Lung (tissue), 12 donors: ENCODE measurements around the gene IFNLR1. TPM values are rescaled to one million over a fixed set of nuclear protein-coding genes. Genes with fewer than 3 reads are reported as not detected.
A peak's percentile ranks its signal among the peaks of the same experiment; 100 is the strongest.

Experiments used
- ATAC-seq: fragments of 200-7000 bp; cut with Tn5 transposase; one replicate; pipeline ENCODE4 v1.9.1; 2020; ENCODE audit warnings: moderate number of reproducible peaks; ENCODE audit not compliant: insufficient read depth, low FRiP score
- DNase-seq, 3 donors: peaks; one replicate each; pipeline ENCODE4 v3.0.0-alpha.2; 2013 to 2017
- H3K27ac ChIP-seq, 2 donors: one replicate each; pipeline ENCODE4 v1.5.1; 2013; ENCODE audit warnings: mild to moderate bottlenecking in 2 of 2, moderate library complexity in 2 of 2, control low read depth in 1 of 2, inconsistent platforms in 1 of 2, low read depth in 1 of 2, low read length in 1 of 2
- H3K27me3 ChIP-seq, 3 donors: one replicate each; pipeline ENCODE4 v1.5.1; 2013; ENCODE audit warnings: low read length in 2 of 3; ENCODE audit not compliant: control insufficient read depth in 3 of 3, insufficient read depth in 3 of 3
- H3K36me3 ChIP-seq, 4 donors: one replicate each; pipeline ENCODE4 v1.5.1; 2013; ENCODE audit warnings: low read length in 4 of 4, mild to moderate bottlenecking in 1 of 4, moderate library complexity in 1 of 4; ENCODE audit not compliant: control insufficient read depth in 4 of 4, insufficient read depth in 4 of 4
- H3K4me1 ChIP-seq, 5 donors: one replicate each; pipeline ENCODE4 v1.5.1; 2013; ENCODE audit warnings: low read length in 5 of 5, mild to moderate bottlenecking in 2 of 5, moderate library complexity in 1 of 5; ENCODE audit not compliant: control insufficient read depth in 5 of 5, insufficient read depth in 5 of 5
- H3K4me3 ChIP-seq: one replicate; pipeline ENCODE4 v1.5.1; 2013; ENCODE audit warnings: mild to moderate bottlenecking, control low read depth, moderate library complexity
- H3K9ac ChIP-seq, 2 donors: one replicate each; pipeline ENCODE4 v1.5.1; 2013; ENCODE audit warnings: low read length in 2 of 2, control low read depth in 1 of 2; ENCODE audit not compliant: insufficient read depth in 1 of 2
- H3K9me3 ChIP-seq, 4 donors: one replicate each; pipeline ENCODE4 v1.5.1; 2013; ENCODE audit warnings: low read length in 3 of 4, mild to moderate bottlenecking in 1 of 4, moderate library complexity in 1 of 4; ENCODE audit not compliant: control insufficient read depth in 4 of 4, insufficient read depth in 3 of 4
- WGBS, 2 donors: extraction: QIAGEN DNeasy Blood & Tissue Kit; methylation state at CpG; one replicate each; pipeline ENCODE4 v1.1.7; 2013; 5-methylcytosine and 5-hydroxymethylcytosine counted together
- polyA plus RNA-seq, 2 donors: library from polyadenylated mRNA; stranded (reverse); fragments of 200-250 nt; gene quantifications; one replicate each; pipeline ENCODE4 v1.2.1, GENCODE V29; 2013
- total RNA-seq, 2 donors: library from RNA; depleted of rRNA in 1 of 2; stranded (reverse); fragments of >200 nt in 1 of 2; gene quantifications; one replicate each; pipeline ENCODE4 v1.2.1, GENCODE V29; 2014 to 2021
- TF ChIP-seq, protein P1 (sequence below): IDR thresholded peaks from 2 replicates; pipeline ENCODE4 v1.5.1; 2012; ENCODE audit warnings: mild to moderate bottlenecking; ENCODE audit errors: control extremely low read depth, extremely low read depth
- donor health status: control.
- donor health status: control.
- donor health status: Bipolar disorder and iron deficiency.
- donor health status: healthy.
- donor health status: DM: yes; HTN: yes; CAD: no.

Gene IFNLR1
- total and polyA plus RNA-seq, 4 donors: 1.2 to 9.0 (median 2.7) TPM

DNA sequence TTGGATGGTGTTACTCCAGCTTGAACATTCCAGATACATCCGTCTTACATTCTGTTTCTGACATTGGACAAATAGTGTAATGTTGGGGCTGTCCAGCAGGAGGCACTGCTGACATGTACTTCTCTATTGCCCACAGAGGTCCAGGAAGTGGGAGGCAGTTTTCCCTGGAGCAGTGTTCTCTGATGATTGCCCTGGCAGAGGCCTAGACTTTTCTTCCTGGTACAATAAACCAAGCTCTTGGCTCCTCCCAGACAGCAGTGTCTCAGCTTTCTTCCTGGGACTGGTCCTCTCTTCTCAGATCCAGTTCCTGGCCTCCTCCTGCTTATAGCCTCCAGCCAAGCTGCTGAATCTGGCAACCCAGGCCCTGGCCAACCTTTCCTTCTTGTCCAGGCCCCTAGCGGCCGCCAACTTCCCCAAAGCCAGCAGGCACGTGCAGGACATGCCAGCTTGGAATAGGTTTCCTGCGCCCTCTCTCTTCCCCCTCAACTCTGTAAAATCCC lies 14.9 kb upstream of the IFNLR1 start:
- Histone ChIP-seq H3K4me1 (peaks cover 0 to 10% (median 0%) of the 10 kb centered on the region in 5 donors), H3K27me3 (no peaks in the 10 kb centered on the region), H3K27ac (peak overlapping the region in 1 of 2 donors; percentile 28), H3K9me3 (no peaks in the 10 kb centered on the region), H3K4me3 (no peak overlapping the region), H3K36me3 (no peaks in the 10 kb centered on the region), H3K9ac (no peak overlapping the region)
- ATAC-seq (peak; percentile 75), DNase-seq (peak; percentile 84 to 89 (median 86))
- WGBS, 2 donors: 47 to 52% methylated on average over 5 of the region's 5 CpGs
- TF ChIP-seq, protein P1, sequence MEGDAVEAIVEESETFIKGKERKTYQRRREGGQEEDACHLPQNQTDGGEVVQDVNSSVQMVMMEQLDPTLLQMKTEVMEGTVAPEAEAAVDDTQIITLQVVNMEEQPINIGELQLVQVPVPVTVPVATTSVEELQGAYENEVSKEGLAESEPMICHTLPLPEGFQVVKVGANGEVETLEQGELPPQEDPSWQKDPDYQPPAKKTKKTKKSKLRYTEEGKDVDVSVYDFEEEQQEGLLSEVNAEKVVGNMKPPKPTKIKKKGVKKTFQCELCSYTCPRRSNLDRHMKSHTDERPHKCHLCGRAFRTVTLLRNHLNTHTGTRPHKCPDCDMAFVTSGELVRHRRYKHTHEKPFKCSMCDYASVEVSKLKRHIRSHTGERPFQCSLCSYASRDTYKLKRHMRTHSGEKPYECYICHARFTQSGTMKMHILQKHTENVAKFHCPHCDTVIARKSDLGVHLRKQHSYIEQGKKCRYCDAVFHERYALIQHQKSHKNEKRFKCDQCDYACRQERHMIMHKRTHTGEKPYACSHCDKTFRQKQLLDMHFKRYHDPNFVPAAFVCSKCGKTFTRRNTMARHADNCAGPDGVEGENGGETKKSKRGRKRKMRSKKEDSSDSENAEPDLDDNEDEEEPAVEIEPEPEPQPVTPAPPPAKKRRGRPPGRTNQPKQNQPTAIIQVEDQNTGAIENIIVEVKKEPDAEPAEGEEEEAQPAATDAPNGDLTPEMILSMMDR: peak; percentile 85

- Histone ChIP-seq H3K4me3 (no peak overlapping the region), H3K9ac (no peak overlapping the region), H3K36me3 (no peaks in the 10 kb centered on the region), H3K4me1 (peaks cover 0 to 5% (median 0%) of the 10 kb centered on the region in 5 donors), H3K27me3 (no peaks in the 10 kb centered on the region), H3K27ac (no peak overlapping the region), H3K9me3 (no peaks in the 10 kb centered on the region)
- ATAC-seq: peak; percentile 54
- DNase-seq: peak; percentile 74 to 75 (median 75)
- TF ChIP-seq, protein P1: peak; percentile 90
- 25 to 28% methylated on average over 15 of the region's 15 CpGs for WGBS, 2 donors
Observed at GRCh38 chr1:24199291-24199900, 12.3 kb upstream of the IFNLR1 start.

GRCh38 chr1:24198766-24199165 lies 11.7 kb upstream of the IFNLR1 start:
- DNase-seq: no peak
- TF ChIP-seq, protein P1: no peak
- 55 to 59% methylated on average over 8 of the region's 8 CpGs for WGBS, 2 donors

More at GRCh38 chr1:24198766-24199165, 11.7 kb upstream of the IFNLR1 start:
- Histone ChIP-seq H3K9me3 (no peaks in the 10 kb centered on the region), H3K9ac (no peak overlapping the region), H3K4me1 (peaks cover 0 to 5% (median 0%) of the 10 kb centered on the region in 5 donors), H3K27me3 (no peaks in the 10 kb centered on the region), H3K36me3 (no peaks in the 10 kb centered on the region), H3K27ac (no peak overlapping the region), H3K4me3 (no peak overlapping the region)
- ATAC-seq: no peak
